ENCODE data around the gene RARB.

The RARB gene

DNA sequence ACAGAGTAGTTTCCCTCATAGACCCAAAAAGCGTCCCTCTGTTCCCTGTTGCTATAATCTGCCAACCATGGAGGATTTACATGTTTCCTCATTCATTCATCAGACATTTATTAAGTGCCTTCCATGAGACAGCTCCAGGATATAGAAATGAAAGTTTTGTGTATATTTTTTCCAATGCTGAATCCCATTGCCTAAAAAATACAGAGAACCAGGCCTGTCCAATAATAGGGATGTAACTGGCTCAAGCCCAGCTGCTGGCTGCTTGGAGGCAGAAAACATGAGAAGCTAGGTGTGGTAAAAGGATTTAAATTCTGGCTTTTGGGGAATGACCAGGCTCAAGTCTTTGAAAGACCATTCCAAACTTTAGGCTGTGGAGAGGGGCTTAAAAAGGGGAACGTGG is 41.5 kb downstream of the RARB start:
- Histone ChIP-seq H3K4me1 (no peaks in the 10 kb centered on the region), H3K27ac (peak overlapping the region; percentile 30), H3K9ac (no peak overlapping the region), H3K27me3 (ENCODE audit: control insufficient read depth, insufficient read depth, low read length) (no peaks in the 10 kb centered on the region), H3K36me3 (ENCODE audit: control insufficient read depth, insufficient read depth, low read length) (no peaks in the 10 kb centered on the region), H2AFZ (no peak overlapping the region), H3K4me3 (ENCODE audit: low read depth, low read length) (no peak overlapping the region), H3K9me3 (ENCODE audit: control insufficient read depth, low read length) (no peaks in the 10 kb centered on the region), H3K79me2 (no peaks in the 10 kb centered on the region), H3K4me2 (ENCODE audit: low read length) (no peak overlapping the region)
- TF ChIP-seq, protein P1, sequence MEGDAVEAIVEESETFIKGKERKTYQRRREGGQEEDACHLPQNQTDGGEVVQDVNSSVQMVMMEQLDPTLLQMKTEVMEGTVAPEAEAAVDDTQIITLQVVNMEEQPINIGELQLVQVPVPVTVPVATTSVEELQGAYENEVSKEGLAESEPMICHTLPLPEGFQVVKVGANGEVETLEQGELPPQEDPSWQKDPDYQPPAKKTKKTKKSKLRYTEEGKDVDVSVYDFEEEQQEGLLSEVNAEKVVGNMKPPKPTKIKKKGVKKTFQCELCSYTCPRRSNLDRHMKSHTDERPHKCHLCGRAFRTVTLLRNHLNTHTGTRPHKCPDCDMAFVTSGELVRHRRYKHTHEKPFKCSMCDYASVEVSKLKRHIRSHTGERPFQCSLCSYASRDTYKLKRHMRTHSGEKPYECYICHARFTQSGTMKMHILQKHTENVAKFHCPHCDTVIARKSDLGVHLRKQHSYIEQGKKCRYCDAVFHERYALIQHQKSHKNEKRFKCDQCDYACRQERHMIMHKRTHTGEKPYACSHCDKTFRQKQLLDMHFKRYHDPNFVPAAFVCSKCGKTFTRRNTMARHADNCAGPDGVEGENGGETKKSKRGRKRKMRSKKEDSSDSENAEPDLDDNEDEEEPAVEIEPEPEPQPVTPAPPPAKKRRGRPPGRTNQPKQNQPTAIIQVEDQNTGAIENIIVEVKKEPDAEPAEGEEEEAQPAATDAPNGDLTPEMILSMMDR (IDR thresholded peaks at IDR 0.05) = no peak

GRCh38 chr3:25471081-25471768 is 43.2 kb downstream of the RARB start:
- no peaks in the 10 kb centered on the region for H3K36me3 ChIP-seq (ENCODE audit: control insufficient read depth, insufficient read depth, low read length)
- no peaks in the 10 kb centered on the region for H3K79me2 ChIP-seq
- TF ChIP-seq, protein P1 (IDR thresholded peaks at IDR 0.05) = no peak
- H3K4me3 ChIP-seq (ENCODE audit: low read depth, low read length) = no peak overlapping the region
- H2AFZ ChIP-seq = peak overlapping the region; percentile 36
- no peak overlapping the region for H3K9ac ChIP-seq
- no peak overlapping the region for H3K27ac ChIP-seq
- H3K4me1 ChIP-seq = no peaks in the 10 kb centered on the region
- H3K9me3 ChIP-seq (ENCODE audit: control insufficient read depth, low read length) = no peaks in the 10 kb centered on the region
- H3K27me3 ChIP-seq (ENCODE audit: control insufficient read depth, insufficient read depth, low read length) = no peaks in the 10 kb centered on the region
- H3K4me2 ChIP-seq (ENCODE audit: low read length) = peak overlapping the region; percentile 31

- Histone ChIP-seq H3K79me2 (no peaks in the 10 kb centered on the region), H3K27me3 (ENCODE audit: control insufficient read depth, insufficient read depth, low read length) (no peaks in the 10 kb centered on the region), H3K9me3 (ENCODE audit: control insufficient read depth, low read length) (no peaks in the 10 kb centered on the region), H3K27ac (no peak overlapping the region), H3K4me2 (ENCODE audit: low read length) (no peak overlapping the region), H2AFZ (no peak overlapping the region), H3K36me3 (ENCODE audit: control insufficient read depth, insufficient read depth, low read length) (no peaks in the 10 kb centered on the region), H3K4me3 (ENCODE audit: low read depth, low read length) (no peak overlapping the region), H3K9ac (no peak overlapping the region), H3K4me1 (no peaks in the 10 kb centered on the region)
- TF ChIP-seq, protein P1 (IDR thresholded peaks at IDR 0.05) = no peak
These were observed 44.1 kb downstream of the RARB start for GRCh38 chr3:25472153-25472552.

DNA sequence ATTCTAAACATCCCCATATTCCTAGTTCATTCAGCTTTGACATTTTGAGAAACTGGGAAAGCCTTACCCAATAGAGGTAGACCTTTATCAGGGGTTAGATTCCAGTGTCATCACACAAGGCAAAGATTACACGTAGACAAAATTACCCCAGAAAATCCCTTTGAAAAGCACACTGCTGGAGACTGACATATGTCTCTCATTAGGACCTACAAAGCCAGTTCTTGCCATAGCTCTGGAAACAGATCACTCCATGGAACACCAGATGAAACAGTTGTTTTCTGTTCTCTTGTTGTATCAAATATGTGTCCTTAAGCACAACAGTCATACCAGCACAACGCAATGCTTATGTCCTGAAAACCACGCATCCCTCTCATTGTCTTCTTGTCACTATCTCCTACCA is 44.7 kb downstream of the RARB start:
- no peaks in the 10 kb centered on the region for H3K27me3 ChIP-seq (ENCODE audit: control insufficient read depth, insufficient read depth, low read length)
- no peaks in the 10 kb centered on the region for H3K79me2 ChIP-seq
- H3K4me1 ChIP-seq = no peaks in the 10 kb centered on the region
- no peak overlapping the region for H3K4me2 ChIP-seq (ENCODE audit: low read length)
- TF ChIP-seq, protein P1 (IDR thresholded peaks at IDR 0.05) = no peak
- H3K9me3 ChIP-seq (ENCODE audit: control insufficient read depth, low read length) = no peaks in the 10 kb centered on the region
- no peak overlapping the region for H3K27ac ChIP-seq
- no peak overlapping the region for H2AFZ ChIP-seq
- no peak overlapping the region for H3K9ac ChIP-seq
- H3K36me3 ChIP-seq (ENCODE audit: control insufficient read depth, insufficient read depth, low read length) = no peaks in the 10 kb centered on the region
- no peak overlapping the region for H3K4me3 ChIP-seq (ENCODE audit: low read depth, low read length)

GRCh38 chr3:25473246-25473645 is 45.2 kb downstream of the RARB start:
- Histone ChIP-seq H3K27me3 (ENCODE audit: control insufficient read depth, insufficient read depth, low read length) (no peaks in the 10 kb centered on the region), H3K36me3 (ENCODE audit: control insufficient read depth, insufficient read depth, low read length) (no peaks in the 10 kb centered on the region), H3K4me1 (no peaks in the 10 kb centered on the region), H3K79me2 (no peaks in the 10 kb centered on the region), H3K27ac (no peak overlapping the region), H2AFZ (no peak overlapping the region), H3K9me3 (ENCODE audit: control insufficient read depth, low read length) (no peaks in the 10 kb centered on the region), H3K9ac (no peak overlapping the region), H3K4me2 (ENCODE audit: low read length) (no peak overlapping the region), H3K4me3 (ENCODE audit: low read depth, low read length) (peak overlapping the region; percentile 1)
- TF ChIP-seq, protein P1 (IDR thresholded peaks at IDR 0.05) = no peak
